GM18505 (cell line): ENCODE data around the gene DDN.

Experiments used
- ATAC-seq: cut with Tn5 transposase; IDR thresholded peaks from one replicate; pipeline ENCODE4 v1.9.1; 2021; ENCODE audit not compliant: unreplicated experiment
- POLR2A ChIP-seq: IDR thresholded peaks from 4 replicates; pipeline ENCODE4 v1.6.1; 2011; ENCODE audit warnings: borderline replicate concordance; ENCODE audit not compliant: insufficient read depth, insufficient read length; ENCODE audit errors: extremely low read depth

Gene DDN

DNA sequence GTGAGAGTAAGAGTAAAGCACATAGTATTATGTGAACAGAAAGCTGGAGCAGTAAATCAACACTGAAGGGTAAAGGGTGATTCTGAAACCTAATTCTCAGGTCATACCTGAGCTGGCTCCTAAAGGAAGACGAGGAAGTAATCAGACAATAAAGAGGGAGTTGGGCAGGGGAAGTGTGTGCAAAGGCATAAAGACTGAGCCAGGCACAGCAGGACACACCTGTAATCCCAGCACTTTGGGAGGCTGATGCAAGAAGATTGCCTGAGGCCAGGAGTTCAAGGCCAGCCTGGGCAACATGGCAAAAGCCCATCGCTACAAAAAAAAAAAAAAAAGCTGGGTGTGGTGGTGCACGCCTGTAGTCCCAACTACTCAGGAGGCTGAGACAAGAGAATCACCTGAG is 51.4 kb downstream of the DDN start:
- no peak for ATAC-seq
- no peak for TF ChIP-seq POLR2A

DNA sequence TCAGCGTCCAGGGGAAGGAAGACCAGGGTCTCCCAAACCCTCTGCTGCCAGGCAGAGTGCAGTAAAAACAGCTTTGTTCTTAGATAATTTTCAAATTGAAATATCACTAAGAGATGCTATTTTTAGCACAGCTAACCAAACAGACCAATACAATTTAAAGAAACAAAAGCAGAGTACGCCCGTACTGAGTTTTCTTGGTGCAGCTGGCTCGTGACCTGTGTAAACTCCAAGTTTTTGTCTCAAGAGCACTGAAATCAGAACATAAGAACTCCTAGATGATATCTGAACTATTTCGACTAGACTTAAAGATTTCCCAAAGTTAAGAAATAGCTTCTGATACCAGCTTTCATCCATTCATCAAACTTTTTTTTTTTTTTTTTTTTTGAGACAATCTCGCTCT is 52.2 kb downstream of the DDN start:
- ATAC-seq: no peak
- no peak for TF ChIP-seq POLR2A

DNA sequence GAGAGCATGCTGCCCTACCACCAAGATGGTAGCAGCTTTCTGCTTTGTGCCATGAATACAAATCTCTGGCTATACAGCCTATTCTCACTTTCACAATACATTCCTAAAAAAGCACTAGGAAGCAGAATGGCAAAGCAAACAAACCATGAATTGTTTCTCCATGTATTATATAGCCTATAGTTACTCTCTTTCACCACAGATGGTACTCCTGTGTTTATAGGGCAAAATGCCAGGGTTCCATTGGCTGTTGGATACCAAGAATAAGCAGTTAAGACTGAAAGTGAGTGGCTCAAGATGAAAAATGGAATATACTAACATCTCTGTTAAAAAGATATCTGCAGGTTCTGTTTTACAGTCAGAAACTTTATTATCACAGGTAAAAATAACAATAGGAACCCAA is 53.0 kb downstream of the DDN start:
- ATAC-seq: no peak
- TF ChIP-seq POLR2A: no peak
